GM18907 (cell line): ENCODE measurements around the gene MAGI2.

ENCODE experiments used
- ATAC-seq: cut with Tn5 transposase; IDR thresholded peaks from one replicate; pipeline ENCODE4 v1.9.1; 2021; ENCODE audit warnings: mild to moderate bottlenecking, moderate library complexity; ENCODE audit not compliant: unreplicated experiment

MAGI2 gene

DNA sequence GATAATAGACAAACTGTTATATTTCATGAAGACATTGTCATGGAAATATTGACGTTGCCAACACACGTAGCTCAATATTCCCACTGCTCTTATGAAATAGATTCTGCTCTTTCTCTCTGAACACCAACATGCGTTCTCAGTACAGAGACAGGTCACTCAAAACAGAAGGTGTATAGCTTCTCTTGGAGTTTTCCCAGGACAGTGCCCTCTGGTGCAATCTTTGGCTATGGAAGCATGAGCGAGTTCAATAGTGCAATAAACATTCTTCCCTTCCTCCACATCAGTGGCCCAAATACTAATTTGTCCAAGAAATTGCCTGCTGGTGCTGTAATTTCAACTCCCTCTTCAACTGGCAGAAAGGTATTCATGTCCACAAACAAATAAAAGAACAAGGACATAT is 145.3 kb downstream of the MAGI2 start:
- ATAC-seq = no peak

DNA sequence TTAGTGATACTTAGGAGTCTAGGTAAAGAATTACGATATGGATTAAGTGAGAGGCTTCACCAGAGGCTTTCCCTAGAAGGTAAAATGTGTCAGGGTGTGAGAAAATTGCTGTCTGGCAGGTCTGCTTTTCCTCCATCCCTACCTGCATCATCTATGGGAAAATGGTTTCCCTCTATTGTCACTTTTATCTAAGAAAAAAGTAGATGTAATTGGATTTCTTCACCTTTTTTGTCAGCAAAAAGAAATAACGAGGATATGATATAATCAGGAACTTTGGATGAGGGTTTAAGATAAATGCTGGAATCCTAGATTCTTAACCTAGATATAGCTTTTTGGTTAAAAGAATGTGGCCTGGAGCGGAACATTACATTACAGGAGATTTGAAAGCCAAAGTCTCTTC is 146.1 kb downstream of the MAGI2 start:
- ATAC-seq = no peak

DNA sequence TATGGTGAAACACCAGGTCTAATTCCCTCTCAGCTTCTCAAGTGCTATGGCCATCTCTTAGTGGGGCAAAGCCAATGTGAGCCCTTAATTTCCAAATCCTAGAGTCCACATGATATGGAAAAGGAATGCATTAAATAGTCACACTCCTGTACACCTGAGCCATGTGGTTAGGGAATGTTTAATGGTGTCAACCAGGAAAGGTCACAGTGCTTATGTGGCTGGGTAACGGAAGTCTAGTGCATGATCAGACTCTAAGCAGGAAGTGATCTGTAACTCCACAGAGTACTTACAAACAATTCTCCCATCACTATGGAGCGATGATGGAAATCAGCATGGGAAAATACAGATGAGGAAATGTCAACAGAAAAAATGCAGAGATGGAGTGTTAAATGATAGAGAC is 148.8 kb downstream of the MAGI2 start:
- ATAC-seq = no peak

DNA sequence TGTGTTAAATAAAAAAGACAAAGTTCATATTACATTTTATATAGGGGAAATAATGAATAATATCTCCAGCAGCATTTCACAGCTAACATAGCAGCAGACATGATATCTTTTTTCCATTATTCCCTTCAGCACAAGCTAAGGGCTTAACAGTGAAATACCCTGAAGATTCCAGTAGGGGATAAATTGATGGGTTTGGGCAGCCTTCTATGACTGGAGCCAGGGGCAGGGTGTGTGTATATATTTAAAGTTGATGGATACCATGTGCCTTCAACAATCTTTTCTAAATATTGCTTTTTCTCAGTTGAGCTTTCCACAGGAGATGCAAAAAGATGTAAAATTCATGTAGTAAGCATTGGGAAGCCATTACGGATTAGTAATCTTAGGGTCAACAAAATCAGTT is 151.2 kb downstream of the MAGI2 start:
- ATAC-seq = no peak

DNA sequence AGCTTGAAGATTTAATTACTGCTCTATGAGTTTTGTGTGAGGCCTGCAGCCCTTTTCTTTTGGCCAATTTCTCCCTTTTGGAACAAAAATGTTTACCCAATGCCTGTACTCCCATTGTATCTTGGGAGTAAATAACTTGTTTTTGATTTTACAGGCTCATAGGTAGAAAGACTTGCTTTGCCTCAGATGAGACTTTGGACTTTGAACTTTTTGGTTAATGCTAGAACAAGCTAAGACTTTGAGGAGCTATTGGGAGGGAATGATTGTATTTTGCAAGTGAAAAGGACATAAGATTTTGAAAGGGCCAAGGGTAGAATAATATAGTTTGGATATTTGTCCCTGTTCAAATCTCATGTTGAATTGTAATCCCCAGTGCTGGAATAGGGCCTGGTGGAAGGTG is 152.0 kb downstream of the MAGI2 start:
- ATAC-seq = no peak

DNA sequence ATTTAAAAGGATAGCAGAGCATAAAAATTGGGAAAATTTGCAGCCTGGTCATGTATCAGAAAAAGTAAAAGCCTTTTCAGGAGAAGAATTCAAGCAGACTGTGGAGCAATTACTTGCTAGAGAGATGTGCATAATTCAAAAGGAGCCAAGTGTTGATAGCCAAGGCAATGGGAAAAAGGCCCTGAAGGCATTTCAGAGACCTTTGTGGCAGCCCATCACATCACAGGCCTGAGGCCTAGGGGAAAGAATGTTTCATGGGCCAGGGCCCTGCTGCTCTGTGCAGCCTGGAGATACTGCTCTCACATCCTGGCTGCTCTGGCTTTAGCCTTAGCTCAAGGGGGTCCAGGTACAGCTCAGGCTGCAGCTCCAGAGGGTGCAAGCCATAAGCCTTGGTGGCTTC is 152.9 kb downstream of the MAGI2 start:
- no peak for ATAC-seq

DNA sequence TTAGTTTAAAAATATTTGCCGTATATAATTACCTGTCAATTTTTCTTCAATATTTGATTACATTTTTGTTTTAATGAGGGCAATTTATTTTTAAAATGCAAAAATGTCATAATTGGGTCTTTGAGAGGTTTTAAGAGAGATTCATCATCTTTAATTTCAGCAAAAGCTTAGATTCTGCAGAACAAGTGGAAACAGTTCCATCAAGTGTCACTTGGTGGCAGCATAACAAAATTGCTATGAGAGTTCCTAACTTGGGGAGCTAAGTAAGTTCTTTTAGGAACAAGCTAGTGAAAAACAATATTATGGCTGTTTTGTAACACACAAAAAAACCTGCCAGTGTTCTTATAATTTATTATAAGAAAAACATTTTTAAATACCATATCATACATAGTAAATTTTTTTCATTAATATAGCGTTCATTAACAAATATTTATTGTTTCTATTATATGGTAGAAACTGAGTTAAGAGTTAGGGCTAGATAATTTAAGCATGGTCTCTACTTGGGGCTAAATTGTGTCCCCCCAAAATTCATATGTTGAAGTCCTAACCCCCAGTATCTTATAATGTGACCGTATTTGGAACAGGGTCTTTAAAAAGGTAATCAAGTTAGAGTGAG is 155.2 kb downstream of the MAGI2 start:
- ATAC-seq = no peak

DNA sequence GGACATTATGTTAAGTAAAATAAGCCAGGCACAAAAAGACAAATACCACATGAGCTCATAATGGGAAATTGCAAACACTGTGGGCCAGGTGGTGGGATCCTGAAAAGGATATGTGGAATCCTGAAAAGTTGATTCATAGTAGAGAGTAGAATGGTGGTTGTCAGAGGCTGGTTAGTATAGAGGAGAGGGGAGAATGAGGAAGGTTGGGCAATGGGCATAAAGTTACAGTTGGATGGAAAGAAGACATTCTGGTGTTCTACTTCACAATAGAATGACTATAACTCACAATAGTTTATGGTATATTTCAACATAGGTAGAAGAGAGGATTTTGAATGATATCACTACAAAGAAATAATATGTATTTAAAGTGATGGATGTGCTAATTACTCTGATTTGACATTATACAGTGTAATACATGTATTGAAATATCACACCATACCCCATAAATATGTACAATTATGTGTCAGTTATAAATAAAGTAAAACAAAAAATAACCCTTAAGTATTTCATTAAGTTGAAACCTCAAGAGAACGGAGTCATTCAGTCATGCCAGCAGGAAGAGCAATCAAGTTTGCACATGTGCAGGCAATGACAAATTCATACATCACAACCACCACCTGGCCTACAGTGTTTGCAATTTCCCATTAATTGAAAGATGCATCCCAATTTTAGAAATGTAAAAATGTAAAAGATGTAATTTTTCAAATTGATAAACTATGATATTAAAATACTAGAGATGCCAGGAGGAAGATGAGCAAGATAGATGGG is 156.7 kb downstream of the MAGI2 start:
- no peak for ATAC-seq

DNA sequence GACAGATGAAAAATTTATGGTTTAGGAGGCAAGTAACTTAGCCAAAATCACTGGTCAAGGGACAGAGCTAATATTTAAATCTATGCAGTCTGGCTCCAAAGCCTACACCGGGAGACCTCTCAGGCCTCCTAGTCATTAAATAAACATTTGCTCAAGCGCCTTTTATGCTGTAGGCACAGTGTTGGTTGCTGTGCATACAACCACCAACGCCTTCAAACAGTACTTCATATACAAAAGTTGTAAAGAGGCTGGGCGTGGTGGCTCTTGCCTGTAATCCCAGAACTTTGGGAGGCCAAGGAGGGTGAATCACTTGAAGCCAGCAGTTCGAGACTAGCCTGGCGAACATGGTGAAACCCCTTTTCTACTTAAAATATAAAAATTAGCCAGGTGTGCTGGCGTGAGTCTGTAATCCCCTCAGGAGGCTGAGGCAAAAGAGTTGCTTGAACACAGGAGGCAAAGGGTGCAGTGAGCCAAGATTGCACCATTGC is 159.8 kb downstream of the MAGI2 start:
- ATAC-seq = no peak

DNA sequence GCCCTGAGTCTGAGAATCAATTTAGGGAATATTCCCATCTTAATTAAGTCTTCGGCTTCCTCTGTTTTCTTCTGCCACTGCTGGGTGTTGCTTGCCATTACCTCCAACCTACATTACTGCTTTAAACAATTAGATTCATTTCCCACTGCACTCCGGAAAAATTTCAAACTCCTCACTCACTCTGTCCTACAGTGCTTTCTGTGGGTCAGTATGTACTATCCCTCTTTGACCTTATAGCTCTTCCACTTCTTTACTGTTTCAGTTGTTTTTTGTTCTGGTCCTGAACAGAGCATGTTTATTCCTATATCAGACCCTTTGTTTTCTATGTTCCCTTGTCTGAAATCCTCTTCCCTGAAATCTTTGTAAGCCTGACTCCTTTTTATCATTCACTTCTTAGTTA is 160.6 kb downstream of the MAGI2 start:
- ATAC-seq = no peak

DNA sequence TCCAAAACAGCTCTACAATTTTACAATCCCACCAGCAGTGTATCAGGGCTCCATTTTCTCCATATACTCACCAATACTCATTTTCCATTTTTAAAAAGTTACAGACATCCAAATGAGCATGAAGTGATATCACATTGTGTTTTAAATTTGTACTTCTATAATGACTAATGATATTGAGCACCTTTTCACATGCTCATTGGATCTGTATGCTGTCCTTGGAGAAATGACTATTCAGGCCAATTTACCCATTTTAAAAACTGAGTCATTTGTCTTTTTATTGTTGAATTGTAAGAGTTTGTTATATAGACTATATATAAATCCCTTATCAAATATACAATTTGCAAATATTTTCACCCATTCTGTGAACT is 162.0 kb downstream of the MAGI2 start:
- no peak for ATAC-seq

DNA sequence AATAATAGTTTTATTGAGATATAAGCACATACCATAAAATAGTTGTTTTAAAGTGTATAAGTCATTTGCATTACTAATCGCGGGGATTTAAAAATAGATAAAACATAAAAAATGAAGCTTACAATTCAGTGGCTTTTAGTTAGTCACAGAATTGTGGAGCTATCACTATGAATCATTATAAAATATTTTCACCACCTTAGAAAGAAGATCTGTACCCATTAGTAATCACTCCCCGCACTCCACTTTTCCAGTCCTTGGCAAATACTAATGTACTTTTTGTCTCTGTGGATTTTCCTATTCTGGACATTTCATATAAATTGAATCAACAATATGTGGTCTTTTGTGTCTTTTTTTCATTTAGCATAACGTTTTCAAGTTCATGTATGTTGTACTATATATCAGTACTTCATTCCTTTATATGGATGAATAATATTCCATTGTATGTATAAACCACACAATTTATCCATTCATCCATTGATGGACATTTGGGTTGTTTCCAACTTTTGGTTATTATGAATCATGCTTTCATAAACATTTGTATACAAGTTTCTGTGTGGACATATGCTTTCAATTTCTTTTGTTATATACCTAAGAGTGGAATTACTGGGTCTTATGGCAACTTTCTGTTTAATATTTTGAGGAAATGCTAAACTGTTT is 162.5 kb downstream of the MAGI2 start:
- ATAC-seq = no peak

DNA sequence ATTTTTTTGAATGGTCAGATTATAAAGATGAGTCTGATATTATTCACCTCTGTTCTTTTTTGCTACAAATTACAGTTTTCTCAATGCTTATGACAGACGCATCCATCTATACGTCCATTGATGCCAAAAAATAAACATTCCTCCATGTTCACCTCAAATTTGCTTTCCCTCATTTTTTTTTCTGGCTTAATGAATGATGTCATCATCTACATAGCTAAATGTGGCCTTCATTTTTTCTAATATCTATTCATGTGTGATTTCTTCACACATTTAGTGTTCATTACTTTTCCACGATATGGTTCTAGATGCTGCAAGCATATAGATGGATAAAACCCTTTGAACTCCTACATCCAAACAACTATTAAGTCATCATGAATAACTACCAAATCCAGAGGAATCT is 163.1 kb downstream of the MAGI2 start:
- ATAC-seq = no peak

DNA sequence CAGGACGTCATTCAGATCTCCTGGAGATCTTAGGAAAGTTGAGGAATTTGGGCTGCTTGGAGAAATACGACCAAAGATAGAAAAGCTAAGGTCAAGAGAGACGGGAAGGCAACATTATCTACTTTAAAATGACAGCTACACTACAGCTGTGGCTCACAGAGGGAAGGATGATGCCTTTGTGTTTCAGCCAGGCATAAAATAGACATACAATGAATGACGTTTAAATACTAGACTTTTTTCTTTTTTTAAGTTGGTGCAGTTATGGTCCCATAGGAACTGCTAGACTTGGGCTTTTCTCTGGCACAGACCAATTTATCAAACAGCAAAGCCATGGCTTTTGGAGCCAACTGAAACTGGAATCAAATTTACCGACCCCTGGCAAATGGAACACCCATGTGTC is 164.8 kb downstream of the MAGI2 start:
- ATAC-seq = no peak

DNA sequence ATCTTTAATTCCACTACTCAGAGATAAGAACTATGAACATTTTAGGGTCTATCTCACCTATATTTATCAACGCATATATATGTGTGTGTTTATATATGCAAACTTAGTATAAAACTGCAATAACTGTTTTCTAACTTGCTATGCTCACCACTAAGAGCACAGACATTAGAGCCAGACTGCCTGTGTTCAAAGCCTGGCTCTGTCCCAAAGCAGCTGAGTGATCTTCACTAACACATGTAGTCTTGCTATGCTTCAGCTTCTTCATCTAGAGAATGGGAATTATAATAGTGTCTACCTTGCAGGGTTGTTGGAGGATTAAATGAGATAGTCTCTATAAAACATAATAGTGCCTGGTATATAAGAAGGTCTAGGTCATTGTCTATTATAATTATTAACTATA is 165.5 kb downstream of the MAGI2 start:
- no peak for ATAC-seq

DNA sequence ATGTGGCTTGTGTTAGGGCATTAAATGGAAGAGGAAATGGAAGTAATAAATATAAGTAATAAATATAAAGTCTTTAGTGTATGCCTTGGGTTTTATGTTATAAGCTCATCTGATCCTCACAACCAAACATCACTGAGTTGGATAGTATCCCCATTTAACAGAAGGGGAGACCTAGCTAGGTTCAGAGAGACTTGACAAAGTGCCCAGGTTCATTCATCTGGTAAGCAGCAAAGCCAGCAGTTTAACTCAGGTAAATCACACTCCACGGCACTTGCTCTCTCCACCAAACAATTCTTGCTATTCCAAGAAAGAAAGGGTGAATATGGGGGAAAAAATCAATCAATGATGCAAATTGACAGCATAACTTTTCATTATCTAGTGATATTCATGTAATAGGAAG is 167.3 kb downstream of the MAGI2 start:
- no peak for ATAC-seq

DNA sequence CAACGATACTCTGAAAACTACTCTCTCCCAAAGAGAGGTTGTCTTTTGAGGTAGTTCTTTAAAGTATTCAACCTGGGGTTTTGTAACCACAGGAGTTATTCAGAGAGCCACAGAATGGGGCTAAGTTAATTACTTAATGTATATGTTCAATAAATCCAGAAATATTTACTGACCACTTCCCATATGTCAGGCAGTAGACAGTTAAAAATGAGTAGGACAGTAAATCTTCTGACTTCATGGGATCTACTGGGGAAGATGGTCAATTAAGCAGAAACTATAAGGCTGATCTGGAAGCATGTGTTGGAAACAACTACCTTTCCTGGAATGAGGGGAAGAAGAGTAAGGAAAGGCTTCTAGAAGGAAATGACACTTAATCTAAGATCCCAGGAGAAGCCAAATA is 167.7 kb downstream of the MAGI2 start:
- ATAC-seq = no peak

DNA sequence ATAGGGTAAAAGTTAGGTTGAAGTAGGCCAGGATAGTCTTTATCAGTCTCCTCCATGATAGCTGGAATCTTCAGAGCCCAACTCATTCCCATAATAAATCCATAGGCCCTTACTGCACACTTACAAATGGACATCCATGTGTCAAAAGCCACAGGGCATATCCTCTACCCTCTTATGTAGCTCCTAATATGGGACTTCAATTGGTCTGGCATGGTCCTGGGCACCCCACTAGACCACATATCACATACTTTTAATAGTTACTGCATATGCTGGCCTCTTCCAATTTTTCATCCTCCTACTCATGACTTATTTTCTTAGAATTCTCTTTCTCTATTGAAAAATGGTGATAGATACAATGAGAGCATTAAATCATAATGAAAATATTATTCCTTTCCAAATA is 169.3 kb downstream of the MAGI2 start:
- ATAC-seq = no peak

DNA sequence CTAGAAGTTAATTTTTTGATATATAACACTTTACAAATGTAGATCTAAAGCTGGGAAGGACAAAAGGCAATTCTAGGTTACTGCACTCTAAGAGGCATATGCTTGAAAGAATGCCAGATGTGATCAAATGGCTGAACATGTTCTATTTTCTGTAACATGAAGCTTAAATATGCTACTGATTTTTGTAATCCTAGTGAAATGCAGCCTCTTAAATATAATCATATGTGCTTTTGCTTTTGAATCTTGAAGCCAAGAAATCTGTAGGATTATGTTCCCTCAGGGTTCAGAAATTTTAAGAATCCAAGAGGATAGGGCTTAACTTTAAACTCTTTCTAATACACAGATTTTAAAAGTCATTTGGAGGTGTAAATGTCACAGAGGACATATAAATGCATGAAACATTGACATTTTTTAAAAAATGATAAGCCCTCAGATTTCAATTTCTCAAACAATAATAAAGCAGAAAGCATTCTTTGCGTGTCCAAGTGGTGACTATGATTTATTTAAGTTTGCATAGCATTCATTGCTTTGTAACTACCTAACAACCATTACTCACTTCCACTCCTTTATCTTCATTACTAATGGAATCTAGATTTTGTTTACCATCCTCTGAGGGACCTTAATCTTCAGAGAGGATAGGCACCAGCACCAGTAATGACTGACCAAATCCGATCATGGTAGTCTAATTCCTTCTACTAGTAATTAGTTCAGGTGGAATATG is 170.4 kb downstream of the MAGI2 start:
- ATAC-seq = no peak

DNA sequence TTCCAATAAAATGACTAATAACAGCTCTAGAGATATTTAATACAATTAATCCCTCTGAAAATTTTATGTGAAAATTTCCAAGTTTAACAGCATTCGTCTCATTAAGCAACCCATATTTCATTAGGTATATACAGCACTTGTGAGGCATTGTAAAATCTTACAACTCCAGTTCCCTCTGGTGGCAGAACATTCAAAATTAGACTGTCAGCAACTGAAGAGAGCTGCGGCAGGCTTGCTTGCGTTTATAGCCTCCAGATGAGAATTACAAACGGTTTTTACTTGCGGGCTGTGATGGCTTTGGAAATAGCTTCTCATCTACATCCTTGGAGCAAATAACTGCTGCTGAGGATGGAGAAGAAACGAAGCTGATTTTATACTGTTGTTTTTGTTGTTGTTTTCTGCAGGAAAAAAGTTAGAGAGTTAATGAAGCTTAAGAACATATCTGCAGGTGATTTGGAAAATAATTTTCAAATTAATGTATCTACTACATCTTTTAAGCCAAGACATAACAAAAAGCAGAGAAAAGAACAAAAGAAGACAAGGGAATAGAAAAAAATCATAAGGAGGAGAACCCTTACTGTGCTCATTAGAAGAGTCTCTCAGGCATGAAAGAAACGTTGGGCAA is 171.3 kb downstream of the MAGI2 start:
- ATAC-seq = no peak

DNA sequence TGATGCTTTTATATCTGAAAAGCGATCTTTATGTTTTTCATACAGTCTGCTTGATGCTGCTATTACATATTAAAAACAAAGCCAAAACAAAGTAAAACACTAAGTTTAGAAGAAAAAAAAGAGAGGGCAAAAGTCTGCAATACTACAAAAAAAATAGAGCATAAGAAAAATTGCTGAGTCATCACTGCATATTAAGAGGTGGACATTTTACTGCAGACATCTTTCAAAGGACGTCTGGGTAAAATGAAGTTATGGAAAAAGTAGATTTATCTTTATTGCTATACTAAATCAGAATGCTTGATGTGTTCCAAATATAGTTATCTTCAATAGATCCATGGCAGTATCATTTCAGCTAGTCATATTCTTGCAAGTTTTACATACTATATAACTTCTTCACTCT is 172.0 kb downstream of the MAGI2 start:
- ATAC-seq = no peak
